ENCODE measurements around the gene SLC35D3.

GRCh38 chr6:136955123-136955522 is 33.0 kb downstream of the SLC35D3 start:
- TF ChIP-seq, protein P1, sequence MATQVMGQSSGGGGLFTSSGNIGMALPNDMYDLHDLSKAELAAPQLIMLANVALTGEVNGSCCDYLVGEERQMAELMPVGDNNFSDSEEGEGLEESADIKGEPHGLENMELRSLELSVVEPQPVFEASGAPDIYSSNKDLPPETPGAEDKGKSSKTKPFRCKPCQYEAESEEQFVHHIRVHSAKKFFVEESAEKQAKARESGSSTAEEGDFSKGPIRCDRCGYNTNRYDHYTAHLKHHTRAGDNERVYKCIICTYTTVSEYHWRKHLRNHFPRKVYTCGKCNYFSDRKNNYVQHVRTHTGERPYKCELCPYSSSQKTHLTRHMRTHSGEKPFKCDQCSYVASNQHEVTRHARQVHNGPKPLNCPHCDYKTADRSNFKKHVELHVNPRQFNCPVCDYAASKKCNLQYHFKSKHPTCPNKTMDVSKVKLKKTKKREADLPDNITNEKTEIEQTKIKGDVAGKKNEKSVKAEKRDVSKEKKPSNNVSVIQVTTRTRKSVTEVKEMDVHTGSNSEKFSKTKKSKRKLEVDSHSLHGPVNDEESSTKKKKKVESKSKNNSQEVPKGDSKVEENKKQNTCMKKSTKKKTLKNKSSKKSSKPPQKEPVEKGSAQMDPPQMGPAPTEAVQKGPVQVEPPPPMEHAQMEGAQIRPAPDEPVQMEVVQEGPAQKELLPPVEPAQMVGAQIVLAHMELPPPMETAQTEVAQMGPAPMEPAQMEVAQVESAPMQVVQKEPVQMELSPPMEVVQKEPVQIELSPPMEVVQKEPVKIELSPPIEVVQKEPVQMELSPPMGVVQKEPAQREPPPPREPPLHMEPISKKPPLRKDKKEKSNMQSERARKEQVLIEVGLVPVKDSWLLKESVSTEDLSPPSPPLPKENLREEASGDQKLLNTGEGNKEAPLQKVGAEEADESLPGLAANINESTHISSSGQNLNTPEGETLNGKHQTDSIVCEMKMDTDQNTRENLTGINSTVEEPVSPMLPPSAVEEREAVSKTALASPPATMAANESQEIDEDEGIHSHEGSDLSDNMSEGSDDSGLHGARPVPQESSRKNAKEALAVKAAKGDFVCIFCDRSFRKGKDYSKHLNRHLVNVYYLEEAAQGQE (IDR thresholded peaks at IDR 0.05; ENCODE audit: low read depth) = no peak
- TF ChIP-seq TAF1 (IDR thresholded peaks at IDR 0.05; ENCODE audit: low read depth) (no peak), EP300 (IDR thresholded peaks at IDR 0.05; ENCODE audit: borderline replicate concordance) (no peak), YY1 (IDR thresholded peaks at IDR 0.05; ENCODE audit: low read depth) (no peak), TCF12 (IDR thresholded peaks at IDR 0.05; ENCODE audit: low read depth) (no peak), TEAD4 (IDR thresholded peaks at IDR 0.05) (no peak), MAX (IDR thresholded peaks at IDR 0.05) (no peak)

Data from Ishikawa (cell line).